ENCODE measurements around the gene WDR1. TPM values are rescaled to one million over a fixed set of nuclear protein-coding genes. Genes with fewer than 3 reads are reported as not detected.

The WDR1 gene
- total RNA-seq, 4 donors from 2014 or later: 361 to 536 (median 485) TPM

DNA sequence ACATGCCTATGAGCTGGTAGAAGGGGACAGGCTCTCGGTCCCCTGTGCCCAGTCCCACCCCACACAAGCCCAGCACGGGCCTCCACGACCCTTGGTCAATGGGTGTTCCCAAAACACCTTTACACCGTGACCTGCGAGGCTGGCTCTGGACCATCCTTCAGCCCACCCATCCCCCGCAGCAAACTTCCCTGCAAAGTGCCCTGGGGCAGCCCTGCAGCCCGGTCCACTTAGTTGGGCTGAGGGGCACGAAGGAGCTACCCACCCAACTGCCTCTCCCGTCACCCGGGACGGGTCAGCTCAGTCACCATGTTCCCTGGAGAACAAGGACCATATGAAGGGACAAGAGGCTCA is 23.4 kb downstream of the WDR1 start:
- Histone ChIP-seq H3K27ac (replicated peaks in 1 of 4) (peak overlapping the region; percentile 83 to 98 (median 90)), H3K4me1 (peaks cover 92 to 100% (median 98%) of the 10 kb centered on the region in 4 donors), H3K9me3 (no peaks in the 10 kb centered on the region), H3K36me3 (peaks cover 33 to 99% (median 87%) of the 10 kb centered on the region in 4 donors), H3K4me3 (no peak overlapping the region), H3K27me3 (no peaks in the 10 kb centered on the region)
- no peak for DNase-seq (ENCODE audit: extremely low spot score)
- TF ChIP-seq EP300 (IDR thresholded peaks at IDR 0.05) (no peak), POLR2AphosphoS5 (IDR thresholded peaks at IDR 0.05) (no peak)
- TF ChIP-seq, protein P1, sequence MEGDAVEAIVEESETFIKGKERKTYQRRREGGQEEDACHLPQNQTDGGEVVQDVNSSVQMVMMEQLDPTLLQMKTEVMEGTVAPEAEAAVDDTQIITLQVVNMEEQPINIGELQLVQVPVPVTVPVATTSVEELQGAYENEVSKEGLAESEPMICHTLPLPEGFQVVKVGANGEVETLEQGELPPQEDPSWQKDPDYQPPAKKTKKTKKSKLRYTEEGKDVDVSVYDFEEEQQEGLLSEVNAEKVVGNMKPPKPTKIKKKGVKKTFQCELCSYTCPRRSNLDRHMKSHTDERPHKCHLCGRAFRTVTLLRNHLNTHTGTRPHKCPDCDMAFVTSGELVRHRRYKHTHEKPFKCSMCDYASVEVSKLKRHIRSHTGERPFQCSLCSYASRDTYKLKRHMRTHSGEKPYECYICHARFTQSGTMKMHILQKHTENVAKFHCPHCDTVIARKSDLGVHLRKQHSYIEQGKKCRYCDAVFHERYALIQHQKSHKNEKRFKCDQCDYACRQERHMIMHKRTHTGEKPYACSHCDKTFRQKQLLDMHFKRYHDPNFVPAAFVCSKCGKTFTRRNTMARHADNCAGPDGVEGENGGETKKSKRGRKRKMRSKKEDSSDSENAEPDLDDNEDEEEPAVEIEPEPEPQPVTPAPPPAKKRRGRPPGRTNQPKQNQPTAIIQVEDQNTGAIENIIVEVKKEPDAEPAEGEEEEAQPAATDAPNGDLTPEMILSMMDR (IDR thresholded peaks at IDR 0.05): no peak
- intact Hi-C loops (cut with DNase I): no loop called here
- 57% methylated on average over 7 of the region's 11 CpGs for WGBS

DNA sequence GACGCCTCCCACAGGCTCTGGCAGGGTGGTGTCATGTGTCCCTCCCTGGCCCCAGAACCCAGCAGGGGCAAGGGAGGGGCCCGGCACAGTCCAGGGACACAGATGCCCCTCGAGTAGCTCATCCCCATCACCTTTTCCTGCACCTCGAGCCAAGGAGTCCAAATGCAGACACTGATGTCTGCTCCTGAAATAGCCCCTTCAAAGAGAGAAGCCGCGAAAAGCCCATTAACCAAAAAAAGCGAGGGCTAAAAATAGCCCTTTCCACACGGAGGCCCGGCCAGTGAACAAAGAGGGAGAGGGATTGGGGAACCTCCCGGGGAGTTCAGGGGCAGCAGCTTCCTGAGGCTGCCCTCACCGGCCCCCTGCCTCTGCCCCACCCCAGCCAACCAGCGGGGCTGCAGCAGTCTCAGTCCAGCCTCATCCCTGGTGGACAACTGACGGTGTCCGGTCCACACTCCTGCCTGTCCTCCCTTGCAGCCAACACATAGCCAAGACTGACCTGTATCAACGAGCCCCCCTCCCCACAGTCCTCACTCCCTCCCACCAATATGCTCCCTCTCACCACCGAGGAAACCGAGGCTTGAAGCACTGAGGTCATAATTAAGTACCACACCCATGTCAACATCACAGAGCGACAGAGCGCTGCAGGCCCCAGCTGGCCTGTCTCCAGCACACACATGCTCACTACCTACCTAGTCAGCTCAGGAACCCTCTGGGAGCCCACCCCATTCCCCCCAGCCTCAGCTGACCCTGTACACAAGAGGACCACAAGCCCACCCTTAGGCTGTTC is 23.9 kb downstream of the WDR1 start:
- Histone ChIP-seq H3K9me3 (no peaks in the 10 kb centered on the region), H3K4me1 (peaks cover 86 to 94% (median 92%) of the 10 kb centered on the region in 4 donors), H3K4me3 (peak overlapping the region in 1 of 4 donors; percentile 11), H3K27ac (replicated peaks in 1 of 4) (peak overlapping the region; percentile 83 to 98 (median 90)), H3K27me3 (no peaks in the 10 kb centered on the region), H3K36me3 (peaks cover 39 to 99% (median 87%) of the 10 kb centered on the region in 4 donors)
- 11% methylated on average over 13 of the region's 19 CpGs for WGBS
- intact Hi-C loops (cut with DNase I): no loop called here
- no peak for DNase-seq (ENCODE audit: extremely low spot score)
- TF ChIP-seq POLR2A (IDR thresholded peaks at IDR 0.05; ENCODE audit: low read depth) (no peak), POLR2AphosphoS5 (IDR thresholded peaks at IDR 0.05) (peak in 1 of 2 donors; percentile 34)

DNA sequence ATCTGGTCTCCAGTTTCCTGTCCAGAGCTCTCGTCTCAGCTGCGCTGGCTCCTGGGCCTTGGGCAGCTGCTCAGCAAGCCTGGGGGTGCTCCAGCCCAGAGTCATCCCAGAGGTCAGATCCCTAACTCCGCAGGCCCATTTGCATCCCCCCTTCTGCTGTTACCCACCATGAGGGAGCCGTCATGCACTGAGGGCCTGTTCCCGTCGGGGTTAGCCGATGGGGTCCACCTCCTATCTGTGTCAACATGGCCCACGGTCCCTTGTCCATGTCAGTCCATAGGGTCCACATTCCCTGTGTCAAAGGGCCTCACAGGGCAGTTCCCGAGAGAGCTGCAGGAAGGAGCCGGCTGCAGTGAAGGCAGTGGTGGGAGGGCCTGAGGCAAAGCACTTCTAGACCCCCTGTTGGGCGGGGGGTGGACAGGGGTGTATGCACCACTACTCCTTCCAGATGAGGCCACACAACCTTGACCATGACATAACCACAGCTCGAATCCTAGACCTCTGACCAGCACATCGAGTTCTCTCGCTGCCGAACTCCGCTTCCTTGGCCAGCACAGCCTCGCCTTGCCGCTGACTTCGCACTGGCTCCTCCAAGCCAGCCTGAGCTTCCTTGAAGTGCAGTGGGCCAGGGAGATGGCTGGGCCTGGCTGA is 24.9 kb downstream of the WDR1 start:
- Histone ChIP-seq H3K9me3 (no peaks in the 10 kb centered on the region), H3K36me3 (peaks cover 49 to 99% (median 88%) of the 10 kb centered on the region in 4 donors), H3K27ac (replicated peaks in 1 of 4) (peak overlapping the region; percentile 83 to 98 (median 90)), H3K4me3 (no peak overlapping the region), H3K4me1 (peaks cover 80 to 87% (median 85%) of the 10 kb centered on the region in 4 donors), H3K27me3 (no peaks in the 10 kb centered on the region)
- no peak for DNase-seq (ENCODE audit: extremely low spot score)
- intact Hi-C loops (cut with DNase I): no loop called here
- no peak for TF ChIP-seq EP300 (IDR thresholded peaks at IDR 0.05)
- no peak for TF ChIP-seq POLR2AphosphoS5 (IDR thresholded peaks at IDR 0.05)
- TF ChIP-seq, protein P1 (IDR thresholded peaks at IDR 0.05): no peak
- no peak for TF ChIP-seq POLR2A (IDR thresholded peaks at IDR 0.05; ENCODE audit: low read depth)
- WGBS: 88% methylated on average over 5 of the region's 19 CpGs

DNA sequence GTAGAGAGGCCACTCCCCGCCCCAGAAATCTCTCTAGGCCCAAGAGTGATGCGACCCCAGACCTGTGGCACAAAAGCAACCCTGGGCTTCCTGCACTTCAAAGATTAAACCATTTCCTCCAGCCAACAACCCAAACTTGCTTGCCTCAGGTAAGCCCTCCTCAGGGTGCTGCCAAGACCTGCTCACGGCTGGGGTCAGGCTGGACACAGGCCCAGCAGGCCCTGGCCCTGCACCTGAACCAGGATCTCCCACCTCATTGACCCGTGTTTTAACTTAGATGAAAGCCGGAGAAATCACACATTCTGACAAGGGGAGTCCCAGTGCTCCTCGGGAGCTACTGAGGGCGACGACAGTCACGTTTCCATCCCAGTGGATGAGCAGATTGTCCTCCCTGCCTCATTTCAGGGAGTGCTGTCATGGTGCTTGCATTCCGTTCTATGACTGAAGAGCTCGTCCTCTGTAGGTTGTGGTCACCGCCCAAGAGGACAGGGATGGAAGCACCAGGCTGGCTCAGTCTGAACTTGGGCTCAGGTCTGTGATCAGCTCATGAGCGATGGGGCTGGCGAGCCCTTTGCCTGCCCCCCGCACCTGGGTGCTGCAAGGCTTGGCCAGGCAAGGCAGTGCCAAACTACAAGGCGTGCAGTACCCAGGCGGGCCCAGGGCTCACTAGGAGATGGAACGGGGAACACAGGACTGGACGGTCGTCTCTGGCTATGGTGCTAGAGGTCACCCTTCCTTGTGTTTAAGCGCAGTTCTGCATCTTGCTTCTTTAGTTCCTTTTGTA is 25.9 kb downstream of the WDR1 start:
- Histone ChIP-seq H3K4me1 (peaks cover 78 to 86% (median 85%) of the 10 kb centered on the region in 4 donors), H3K27ac (replicated peaks in 1 of 4) (peak overlapping the region; percentile 83 to 98 (median 90))
- intact Hi-C loops (cut with DNase I): no loop called here

More for the DNA sequence above, 25.9 kb downstream of the WDR1 start:
- Histone ChIP-seq H3K9me3 (no peaks in the 10 kb centered on the region), H3K36me3 (peaks cover 58 to 99% (median 91%) of the 10 kb centered on the region in 4 donors), H3K4me3 (no peak overlapping the region), H3K27me3 (no peaks in the 10 kb centered on the region)
- DNase-seq (ENCODE audit: extremely low spot score): no peak
- TF ChIP-seq EP300 (IDR thresholded peaks at IDR 0.05): no peak
- no peak for TF ChIP-seq POLR2A (IDR thresholded peaks at IDR 0.05; ENCODE audit: low read depth)
- no peak for TF ChIP-seq POLR2AphosphoS5 (IDR thresholded peaks at IDR 0.05)
- TF ChIP-seq, protein P1 (IDR thresholded peaks at IDR 0.05): no peak
- 79% methylated on average over 8 of the region's 21 CpGs for WGBS
